Forelimb muscle (tissue), 1 donor: Measurements from ENCODE around the gene RMND1. TPM values are rescaled to one million over a fixed set of nuclear protein-coding genes. Genes with fewer than 3 reads are reported as not detected.
A peak's percentile ranks its signal among the peaks of the same experiment; 100 is the strongest.
"Not testable (repeated sequence)": the region's sequence is repeated elsewhere in the genome, so short reads cannot be mapped to it uniquely, and the experiment has no call there.

Experiments used
- DNase-seq: peaks from one replicate; pipeline ENCODE4 v3.0.0-alpha.2; 2013; ENCODE audit warnings: low read depth
- polyA plus RNA-seq: library from polyadenylated mRNA; unstranded; fragments of 120-200 nt; gene quantifications from one replicate; pipeline ENCODE4 v1.2.1, GENCODE V29; 2013; ENCODE audit not compliant: insufficient read length

Gene RMND1
- polyA plus RNA-seq, 1 donor = 20.4 TPM

GRCh38 chr6:151452750-151453427 lies 963 bp upstream of the RMND1 start:
- no peak for DNase-seq

- DNase-seq = no peak
Measured at GRCh38 chr6:151451417-151451949, 443 bp downstream of the RMND1 start.

- DNase-seq = not testable (repeated sequence)
Measured at GRCh38 chr6:151450928-151451327, 998 bp downstream of the RMND1 start.

DNA sequence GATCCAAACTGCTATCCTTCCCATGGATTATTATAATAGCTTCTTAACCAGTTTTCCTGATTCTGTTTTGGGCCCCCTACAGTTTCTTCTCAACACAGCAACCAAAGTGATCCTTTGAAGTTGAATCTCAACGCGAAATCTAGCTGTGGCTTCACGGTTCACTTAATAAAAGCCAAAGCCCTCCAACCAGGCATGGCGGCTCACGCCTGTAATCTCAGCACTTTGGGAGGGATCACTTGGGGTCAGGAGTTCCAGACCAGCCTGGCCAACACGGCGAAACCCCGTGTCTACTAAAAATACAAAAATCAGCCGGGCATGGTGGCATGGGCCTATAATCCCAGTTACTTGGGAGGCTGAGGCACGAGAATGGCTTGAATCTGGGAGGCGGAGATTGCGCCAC lies 3.3 kb downstream of the RMND1 start:
- DNase-seq = no peak

DNA sequence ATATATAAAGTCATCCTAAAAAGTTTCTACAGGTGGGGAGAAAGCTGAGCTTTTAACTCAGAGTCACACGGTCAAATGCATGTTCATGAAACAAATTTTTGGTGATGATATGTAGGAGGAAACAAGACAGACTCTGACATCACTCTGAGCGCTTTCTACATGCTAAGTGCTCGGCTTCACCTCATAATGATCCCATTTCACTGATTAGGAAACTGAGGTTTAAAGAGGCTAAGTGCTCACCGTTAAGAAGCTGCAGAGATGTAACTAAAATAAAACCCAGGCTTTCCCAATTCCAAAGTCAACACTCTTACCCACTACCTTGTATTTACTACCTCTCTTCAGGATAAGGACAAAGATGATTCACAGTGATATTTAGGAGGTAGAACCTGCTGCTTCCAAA lies 4.7 kb downstream of the RMND1 start:
- no peak for DNase-seq

- DNase-seq = no peak
Measured at GRCh38 chr6:151445482-151445881, 6.4 kb downstream of the RMND1 start.

- no peak for DNase-seq
Measured at GRCh38 chr6:151443911-151444621, 7.9 kb downstream of the RMND1 start.

GRCh38 chr6:151443454-151443853 lies 8.5 kb downstream of the RMND1 start:
- DNase-seq = peak; percentile 39

- DNase-seq = no peak
Measured at GRCh38 chr6:151442371-151442770, 9.6 kb downstream of the RMND1 start.

DNA sequence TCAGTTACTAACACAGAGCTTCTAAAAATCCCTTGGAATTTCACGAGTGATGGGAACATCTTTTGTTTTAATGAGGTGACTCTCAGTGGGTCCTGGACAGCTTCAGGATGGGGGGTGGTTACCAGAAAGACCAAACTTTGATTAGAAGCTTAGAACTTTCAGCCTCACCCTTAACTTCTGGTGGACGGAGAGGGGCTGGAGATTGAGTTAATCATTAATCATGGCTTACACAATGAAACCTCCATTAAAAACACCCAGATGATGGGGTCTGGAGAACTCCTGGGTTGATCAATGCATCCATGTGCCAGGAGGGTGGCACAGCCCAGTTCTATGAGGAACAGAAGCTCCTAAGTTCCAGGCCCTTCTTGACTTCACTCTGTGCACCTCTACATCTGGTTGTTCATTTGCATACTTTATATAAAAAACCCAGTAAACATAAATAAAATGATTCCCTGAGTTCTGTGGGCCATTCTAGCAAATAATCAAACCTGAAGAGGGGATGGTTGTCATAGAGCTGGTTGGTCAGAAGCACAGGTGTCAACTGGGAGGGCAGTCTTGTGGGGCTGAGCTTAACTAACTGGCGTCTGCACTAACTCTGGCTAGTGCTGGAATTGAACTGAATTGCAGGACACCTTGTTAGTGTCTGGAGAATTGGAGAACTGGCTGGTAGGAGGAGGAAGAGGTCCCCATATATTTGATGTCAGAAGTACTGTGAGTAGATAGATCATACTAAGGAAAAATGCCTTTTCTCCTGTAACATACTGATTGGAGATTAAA lies 10.3 kb downstream of the RMND1 start:
- DNase-seq = no peak

GRCh38 chr6:151440930-151441329 lies 11.0 kb downstream of the RMND1 start:
- DNase-seq = no peak

DNA sequence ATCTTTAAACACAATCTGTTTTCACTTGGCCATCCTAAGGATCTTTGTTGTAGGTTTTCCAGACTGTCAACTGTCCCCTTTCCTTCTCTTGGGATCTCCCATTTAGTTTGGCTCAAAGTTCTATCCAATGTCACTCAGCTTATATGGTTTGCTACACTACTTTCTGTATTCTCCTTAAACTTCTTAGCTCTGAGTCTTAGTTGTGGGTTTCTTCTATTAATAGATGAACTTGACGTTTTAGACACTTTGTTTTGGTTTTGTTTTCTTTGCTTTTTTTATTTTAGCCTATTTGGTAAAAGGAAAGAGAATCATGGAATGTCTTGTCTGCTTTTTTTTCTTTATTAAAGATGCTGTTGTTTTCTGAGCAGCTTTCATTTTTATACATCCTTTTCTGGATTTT lies 11.4 kb downstream of the RMND1 start:
- DNase-seq = no peak

DNA sequence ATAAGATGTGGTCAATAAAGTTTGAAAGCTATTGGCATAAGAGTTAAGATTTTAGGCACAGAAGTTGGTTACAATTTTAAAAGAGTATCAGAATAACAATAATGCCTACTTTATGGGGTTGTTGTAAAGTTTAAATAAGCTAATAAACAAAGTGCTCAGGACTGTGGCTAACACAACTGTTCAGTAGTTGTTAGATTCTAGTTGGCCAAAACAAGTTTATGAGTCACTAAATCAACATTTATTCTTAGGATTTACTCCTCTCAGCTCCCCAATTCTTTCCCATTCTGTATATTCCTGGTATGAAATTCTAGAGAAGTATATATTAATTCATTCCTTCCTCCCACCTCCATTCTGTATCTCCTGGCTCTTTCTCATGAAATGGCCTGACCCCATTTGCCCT lies 14.5 kb downstream of the RMND1 start:
- no peak for DNase-seq

GRCh38 chr6:151436802-151437201 lies 15.1 kb downstream of the RMND1 start:
- no peak for DNase-seq

GRCh38 chr6:151436300-151436699 lies 15.6 kb downstream of the RMND1 start:
- DNase-seq = no peak

DNA sequence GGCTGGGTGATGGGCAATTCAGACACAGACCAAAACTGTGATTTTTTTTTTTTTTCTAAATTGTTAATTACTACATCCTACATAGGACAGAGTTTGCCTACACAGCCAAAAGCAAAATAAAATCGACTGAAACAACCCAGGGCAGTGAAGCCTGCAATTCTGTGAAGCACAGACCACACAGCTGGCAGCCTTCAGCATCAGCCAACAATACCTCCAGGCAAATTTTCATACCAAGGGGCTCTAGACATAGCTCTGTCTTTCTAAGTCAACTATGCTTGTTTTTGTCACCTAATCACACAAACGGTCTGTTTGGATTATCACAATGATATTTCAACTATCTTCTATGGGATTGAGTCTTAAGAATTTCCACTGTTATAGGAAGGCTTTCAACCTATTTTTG lies 17.6 kb downstream of the RMND1 start:
- no peak for DNase-seq

- DNase-seq = no peak
Measured at GRCh38 chr6:151432651-151433050, 19.3 kb downstream of the RMND1 start.

DNA sequence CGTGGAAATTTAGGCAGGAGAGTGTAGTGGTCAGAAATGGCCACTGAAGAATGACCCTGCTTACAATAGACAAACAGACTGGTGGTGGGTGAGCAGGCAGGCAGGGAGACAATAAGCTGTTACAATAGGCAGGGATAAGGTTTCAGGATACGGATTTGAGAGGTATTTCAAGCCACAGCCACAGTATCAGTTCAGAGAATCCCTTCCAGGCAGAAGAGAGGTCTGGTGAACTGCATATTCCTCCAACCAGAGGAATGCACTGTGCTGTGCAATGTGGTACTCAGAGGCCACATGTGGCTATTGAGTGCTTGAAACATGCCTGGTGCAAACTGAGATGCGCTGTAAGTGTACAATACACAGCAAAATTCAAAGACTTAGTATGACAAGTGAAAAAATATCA lies 20.6 kb downstream of the RMND1 start:
- DNase-seq = no peak

DNA sequence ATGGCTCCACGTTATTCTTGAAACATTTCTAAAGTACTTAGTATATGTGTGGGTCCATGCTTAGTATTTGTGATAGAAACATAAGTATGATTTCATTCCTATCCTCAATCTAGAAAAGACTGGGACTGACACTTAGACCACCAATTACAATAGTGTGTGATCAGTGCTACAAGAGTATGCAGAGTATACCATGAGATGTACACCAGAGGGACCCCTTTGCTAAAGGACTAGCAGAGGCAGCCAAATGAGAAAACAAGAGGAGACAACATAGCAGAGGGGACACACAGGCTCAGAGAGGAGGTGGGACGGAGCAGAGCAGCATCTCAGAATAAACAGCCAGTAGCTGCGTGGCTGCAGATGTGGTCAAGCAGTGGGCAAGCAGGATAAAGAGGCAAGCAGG lies 21.0 kb downstream of the RMND1 start:
- no peak for DNase-seq

- DNase-seq = no peak
Measured at GRCh38 chr6:151428093-151428735, 23.7 kb downstream of the RMND1 start.

DNA sequence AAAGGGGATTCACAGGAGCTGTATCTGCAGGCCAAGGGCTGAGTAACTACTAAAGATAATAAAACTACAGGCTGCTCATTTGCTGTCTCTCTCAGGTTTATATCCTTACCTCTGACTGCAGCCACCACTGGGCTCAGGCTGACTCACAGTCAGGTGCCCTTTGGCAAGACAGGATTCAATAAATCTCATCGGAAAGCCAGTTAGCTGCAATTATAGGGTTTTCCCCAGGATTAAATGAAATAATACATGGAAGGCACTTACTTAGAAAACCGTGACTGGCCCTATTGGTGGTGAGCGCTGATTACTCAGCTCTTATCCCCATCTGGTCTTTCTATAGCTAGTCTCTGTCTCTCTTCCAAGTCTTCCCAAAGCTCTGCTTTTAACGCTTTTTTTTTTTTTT lies 26.4 kb downstream of the RMND1 start:
- no peak for DNase-seq

- DNase-seq = no peak
Measured at GRCh38 chr6:151422981-151423380, 28.9 kb downstream of the RMND1 start.
